A549 (cell line): Measurements from ENCODE around the gene TCF12. TPM values are rescaled to one million over a fixed set of nuclear protein-coding genes. Genes with fewer than 3 reads are reported as not detected.

Source experiments
- ATAC-seq, 2 experiments: fragments of 200-7000 bp in 1 of 2; fragments of >200 bp in 1 of 2; cut with Nextera tagmentation in 1 of 2; cut with Tn5 transposase in 1 of 2; 3 replicates each; pipeline versions ENCODE4 v1.8.0 to v1.9.1; 2018 to 2020; ENCODE audit warnings: mild to moderate bottlenecking in 1 of 2, moderate library complexity in 1 of 2
- CTCF ChIA-PET: fragments of 300-600 bp; sonication (Branson Sonifier 250); formaldehyde crosslinking; extraction: SDS; loops from one replicate; lab custom pipeline; 2021; ENCODE audit warnings: antibody characterized with exemption, inconsistent platforms; lab: Yijun Ruan, JAX
- POLR2A ChIA-PET: fragments of 350-600 bp; formaldehyde crosslinking; extraction: SDS; loops from one replicate; lab custom pipeline; 2021; ENCODE audit warnings: antibody characterized with exemption, inconsistent platforms; lab: Yijun Ruan, JAX
- DNase-seq, 2 experiments: peaks; one replicate each; pipeline versions ENCODE4 v3.0.0 to v3.0.0-alpha.2; 2011 to 2016; ENCODE audit warnings: low read depth in 1 of 2, low spot score in 1 of 2
- FAIRE-seq: peaks from 2 replicates; lab custom pipeline; 2011; peaks lifted over from hg19 to GRCh38; lab: Jason Lieb, UNC
- H3K27ac ChIP-seq, 2 experiments: fragments of >200 bp; sonication (Bioruptor Twin); formaldehyde crosslinking; 3 replicates each; pipeline ENCODE4 v1.5.1; 2016 to 2017
- H3K4me1 ChIP-seq: fragments of >200 bp; sonication (Bioruptor Twin); formaldehyde crosslinking; 3 replicates; pipeline ENCODE4 v1.6.1; 2016
- H3K4me2 ChIP-seq: fragments of >200 bp; sonication (Bioruptor Twin); formaldehyde crosslinking; 3 replicates; pipeline ENCODE4 v1.6.1; 2016
- H3K4me3 ChIP-seq: fragments of >200 bp; sonication (Bioruptor Twin); formaldehyde crosslinking; 3 replicates; pipeline ENCODE4 v1.5.1; 2016
- H3K9me3 ChIP-seq: fragments of >200 bp; sonication (Bioruptor Twin); formaldehyde crosslinking; 3 replicates; pipeline ENCODE4 v1.6.1; 2016
- CBX2 ChIP-seq: fragments of 200-600 bp; sonication (generic); IDR thresholded peaks from 2 replicates; pipeline ENCODE4 v1.6.1; 2016; ENCODE audit warnings: low read depth, mild to moderate bottlenecking, borderline replicate concordance
- CHD2 ChIP-seq: fragments of 150-350 bp; IDR thresholded peaks from 2 replicates; pipeline ENCODE4 v1.6.1; 2014; ENCODE audit warnings: low read length; ENCODE audit not compliant: partially characterized antibody
- EHMT2 ChIP-seq: fragments of 200-600 bp; sonication (generic); IDR thresholded peaks from 2 replicates; pipeline ENCODE4 v1.6.1; 2016; ENCODE audit warnings: antibody characterized with exemption, low read depth, mild to moderate bottlenecking, moderate library complexity
- ELK1 ChIP-seq: fragments of 150-350 bp; IDR thresholded peaks from 2 replicates; pipeline ENCODE4 v1.6.1; 2014; ENCODE audit warnings: low read depth, mild to moderate bottlenecking, low read length
- EP300 ChIP-seq, 2 experiments: fragments of >200 bp; sonication (Bioruptor Twin); formaldehyde crosslinking; IDR thresholded peaks; 2 replicates in 1 of 2; 3 replicates in 1 of 2; pipeline ENCODE4 v1.6.1; 2016 to 2017
- FOSL2 ChIP-seq, 2 experiments: fragments of 450-650 bp in 1 of 2; fragments of >200 bp in 1 of 2; sonication (Bioruptor Twin) in 1 of 2; formaldehyde crosslinking; IDR thresholded peaks; 2 replicates each; pipeline versions ENCODE4 v1.5.0 to v1.6.1; 2016 to 2020; ENCODE audit warnings: mild to moderate bottlenecking in 1 of 2, moderate library complexity in 1 of 2
- FOXS1 ChIP-seq: fragments of 250-450 bp; sonication (Bioruptor Pico); IDR thresholded peaks from 2 replicates; pipeline ENCODE4 v1.5.0; 2020; ENCODE audit warnings: mild to moderate bottlenecking, moderate library complexity
- GATA3 ChIP-seq: IDR thresholded peaks from 2 replicates; pipeline ENCODE4 v1.6.1; 2012; ENCODE audit warnings: borderline replicate concordance
- HDAC2 ChIP-seq: fragments of 200-600 bp; sonication (generic); IDR thresholded peaks from 2 replicates; pipeline ENCODE4 v1.6.1; 2016
- HEYL ChIP-seq: fragments of 250-450 bp; sonication (Bioruptor Pico); IDR thresholded peaks from 2 replicates; pipeline ENCODE4 v1.8.0; 2021; ENCODE audit warnings: mild to moderate bottlenecking, moderate library complexity
- HOXB13 ChIP-seq: fragments of 250-450 bp; sonication (Bioruptor Pico); IDR thresholded peaks from 2 replicates; pipeline ENCODE4 v1.5.0; 2020; ENCODE audit warnings: low read depth, mild to moderate bottlenecking, moderate library complexity
- KDM5A ChIP-seq: fragments of 200-600 bp; sonication (generic); IDR thresholded peaks from 2 replicates; pipeline ENCODE4 v1.6.1; 2016; ENCODE audit warnings: antibody characterized with exemption, mild to moderate bottlenecking
- REST ChIP-seq: fragments of 200-600 bp; sonication (generic); IDR thresholded peaks from 2 replicates; pipeline ENCODE4 v1.6.1; 2016; ENCODE audit warnings: antibody characterized with exemption, mild to moderate bottlenecking, moderate library complexity
- SMC3 ChIP-seq: fragments of >200 bp; sonication (Bioruptor Twin); formaldehyde crosslinking; IDR thresholded peaks from 3 replicates; pipeline ENCODE4 v1.6.1; 2018; ENCODE audit warnings: inconsistent platforms
- SREBF2 ChIP-seq: fragments of 450-650 bp; IDR thresholded peaks from 2 replicates; pipeline ENCODE4 v1.6.1; 2014; ENCODE audit warnings: mild to moderate bottlenecking, moderate library complexity
- TP53 ChIP-seq: fragments of 250-450 bp; sonication (Bioruptor Pico); IDR thresholded peaks from 2 replicates; pipeline ENCODE4 v1.5.0; 2021; ENCODE audit warnings: mild to moderate bottlenecking, moderate library complexity
- ZC3H11A ChIP-seq: fragments of 450-650 bp; IDR thresholded peaks from 2 replicates; pipeline ENCODE4 v1.6.1; 2014; ENCODE audit warnings: antibody characterized with exemption, mild to moderate bottlenecking
- WGBS: methylation state at CpG from one replicate; pipeline ENCODE4 v1.1.6; 2017; ENCODE audit errors: missing lambda C conversion rate; 5-methylcytosine and 5-hydroxymethylcytosine counted together
- polyA plus RNA-seq, 4 experiments: library from polyadenylated mRNA; depleted of rRNA in 3 of 4; stranded (reverse); fragments of >200 nt; fragmentation: RNase III in 1 of 4; extraction: RNeasy Plus Mini Kit Qiagen cat#74134 plus additional on column Dnase treatment in 1 of 4; gene quantifications; 2 replicates in 3 of 4; 3 replicates in 1 of 4; pipeline ENCODE4 v1.2.3, GENCODE V29; 2011 to 2017
- TF ChIP-seq, protein P1 (sequence below): fragments of >200 bp; sonication (Bioruptor Twin); formaldehyde crosslinking; IDR thresholded peaks from 3 replicates; pipeline ENCODE4 v1.6.1; 2016

TCF12 gene
- polyA plus RNA-seq, 2 of the 4 experiments (the other 2 are of a cell fraction), result 36.3 to 121 TPM

- TF ChIP-seq EHMT2, result no peak
Observed at GRCh38 chr15:57082054-57082728, 163.7 kb downstream of the TCF12 start (continued).

DNA sequence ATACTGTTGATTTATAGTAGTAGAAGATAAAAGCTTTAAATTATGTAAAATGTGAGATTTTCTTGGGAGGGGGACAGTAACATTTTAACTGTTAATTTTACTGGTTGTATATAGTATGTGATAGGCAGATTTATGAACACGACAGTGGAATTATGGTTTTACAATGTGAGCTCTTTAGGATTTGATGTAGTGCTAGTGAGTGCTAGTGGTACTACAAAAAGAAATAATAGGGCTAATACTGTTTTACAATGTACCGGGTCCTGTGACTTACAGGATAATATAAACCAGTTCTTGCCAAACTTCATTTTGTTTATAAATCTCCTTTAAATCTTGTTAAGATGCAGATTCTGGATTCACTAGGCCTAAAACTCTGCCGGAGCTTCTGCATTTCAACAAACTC is 165.7 kb downstream of the TCF12 start:
- no peak for ATAC-seq
- Histone ChIP-seq H3K4me2 (no peak overlapping the region), H3K9me3 (no peaks in the 10 kb centered on the region), H3K4me3 (no peak overlapping the region), H3K4me1 (peaks cover 17% of the 10 kb centered on the region), H3K27ac (no peak overlapping the region)
- 81% methylated on average over 3 of the region's 3 CpGs for WGBS
- CTCF ChIA-PET, result interaction anchor here (0.5 to 1.0 kb wide), 2 partner anchors 54 to 328 kb away, joined by 3 to 4 read pairs; no protein-coding TSS in a partner anchor
- FAIRE-seq, result no peak
- DNase-seq, result no peak
- TF ChIP-seq EP300 (IDR thresholded peaks at IDR 0.05) (no peak), CHD2 (no peak), ELK1 (no peak), ZC3H11A (no peak), HOXB13 (CRISPR knock-in tag) (no peak), FOXS1 (CRISPR knock-in tag) (no peak), SMC3 (no peak), GATA3 (no peak), CBX2 (no peak), FOSL2 (IDR thresholded peaks at IDR 0.05) (no peak), FOSL2 (CRISPR knock-in tag; IDR thresholded peaks at IDR 0.05) (no peak), KDM5A (no peak), HDAC2 (no peak), SREBF2 (no peak), HEYL (CRISPR knock-in tag) (no peak), REST (no peak)
- TF ChIP-seq, protein P1, sequence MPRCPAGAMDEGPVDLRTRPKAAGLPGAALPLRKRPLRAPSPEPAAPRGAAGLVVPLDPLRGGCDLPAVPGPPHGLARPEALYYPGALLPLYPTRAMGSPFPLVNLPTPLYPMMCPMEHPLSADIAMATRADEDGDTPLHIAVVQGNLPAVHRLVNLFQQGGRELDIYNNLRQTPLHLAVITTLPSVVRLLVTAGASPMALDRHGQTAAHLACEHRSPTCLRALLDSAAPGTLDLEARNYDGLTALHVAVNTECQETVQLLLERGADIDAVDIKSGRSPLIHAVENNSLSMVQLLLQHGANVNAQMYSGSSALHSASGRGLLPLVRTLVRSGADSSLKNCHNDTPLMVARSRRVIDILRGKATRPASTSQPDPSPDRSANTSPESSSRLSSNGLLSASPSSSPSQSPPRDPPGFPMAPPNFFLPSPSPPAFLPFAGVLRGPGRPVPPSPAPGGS, result no peak
- POLR2A ChIA-PET, result no interaction called here

- POLR2A ChIA-PET, result no interaction called here
- Histone ChIP-seq H3K9me3 (no peaks in the 10 kb centered on the region), H3K4me3 (no peak overlapping the region), H3K4me2 (peak overlapping the region; percentile 13; the same call in 1 of the 3 replicates)
- no peak for TF ChIP-seq TP53 (CRISPR knock-in tag)
- TF ChIP-seq FOSL2 (IDR thresholded peaks at IDR 0.05), result no peak
- peak; percentile 24; the same call in 1 of the 2 replicates for TF ChIP-seq FOSL2 (CRISPR knock-in tag; IDR thresholded peaks at IDR 0.05)
- TF ChIP-seq, all 56 proteins: peak for 1
- FAIRE-seq (no peak), DNase-seq (no peak), ATAC-seq (peak in 1 of 2 experiments; percentile 38; a peak in 1 of 6 replicates)
- no peak overlapping the region for H3K27ac ChIP-seq
- peaks cover 17% of the 10 kb centered on the region for H3K4me1 ChIP-seq
- CTCF ChIA-PET, result no interaction called here
- WGBS, result 49% methylated on average over 4 of the region's 4 CpGs
Observed at GRCh38 chr15:57085267-57085666, 166.8 kb downstream of the TCF12 start.
